H1 (cell line): ENCODE results near the gene SMPDL3B. TPM values are rescaled to one million over a fixed set of nuclear protein-coding genes. Genes with fewer than 3 reads are reported as not detected.
"Not testable (repeated sequence)": the region's sequence is repeated elsewhere in the genome, so short reads cannot be mapped to it uniquely, and the experiment has no call there.

ENCODE experiments used
- CTCF ChIA-PET: fragments of 300-600 bp; sonication (Branson Sonifier 250); formaldehyde crosslinking; loops from one replicate; lab custom pipeline; 2021; ENCODE audit not compliant: partially characterized antibody; lab: Charles Lee
- POLR2A ChIA-PET: fragments of 300-600 bp; sonication (Branson Sonifier 250); formaldehyde crosslinking; loops from one replicate; lab custom pipeline; 2021; ENCODE audit warnings: inconsistent platforms; ENCODE audit not compliant: partially characterized antibody; lab: Charles Lee
- DNase-seq, 2 experiments: peaks; one replicate each; pipeline versions ENCODE4 v3.0.0 to v3.0.0-alpha.2; 2010 to 2022; ENCODE audit warnings: low spot score in 2 of 2, low read depth in 1 of 2, mixed read lengths in 1 of 2
- FAIRE-seq: peaks from 2 replicates; lab custom pipeline; 2011; peaks lifted over from hg19 to GRCh38; lab: Jason Lieb, UNC
- H2AFZ ChIP-seq: 2 replicates; pipeline ENCODE4 v1.8.1; 2012; ENCODE audit warnings: low read length, inconsistent platforms
- H2AK5ac ChIP-seq: 2 replicates; pipeline ENCODE4 v1.6.1; 2013; ENCODE audit warnings: low read depth, low read length
- H2BK120ac ChIP-seq: replicated peaks from 2 replicates; pipeline ENCODE3; 2013; ENCODE audit warnings: low read depth, low read length, inconsistent platforms
- H2BK12ac ChIP-seq: 2 replicates; pipeline ENCODE4 v1.6.1; 2013; ENCODE audit warnings: low read depth, low read length
- H2BK15ac ChIP-seq: 2 replicates; pipeline ENCODE4 v1.6.1; 2013; ENCODE audit warnings: low read length
- H2BK20ac ChIP-seq: 2 replicates; pipeline ENCODE4 v1.6.1; 2013; ENCODE audit warnings: low read length
- H2BK5ac ChIP-seq: 2 replicates; pipeline ENCODE4 v1.6.1; 2013; ENCODE audit warnings: low read depth, low read length
- H3K14ac ChIP-seq: 2 replicates; pipeline ENCODE4 v1.6.1; 2013; ENCODE audit warnings: inconsistent platforms; ENCODE audit not compliant: insufficient read length
- H3K18ac ChIP-seq: 2 replicates; pipeline ENCODE4 v1.6.1; 2013; ENCODE audit warnings: low read length; ENCODE audit errors: extremely low read depth
- H3K23ac ChIP-seq: 2 replicates; pipeline ENCODE4 v1.6.1; 2013; ENCODE audit warnings: inconsistent platforms; ENCODE audit not compliant: insufficient read length
- H3K23me2 ChIP-seq: 2 replicates; pipeline ENCODE4 v1.6.1; 2013; ENCODE audit warnings: low read depth, low read length
- H3K27ac ChIP-seq: 2 replicates; pipeline ENCODE4 v1.6.1; 2011; ENCODE audit warnings: low read depth, low read length, inconsistent platforms
- H3K27me3 ChIP-seq, 4 experiments: replicated peaks in 1 of 4; 1 replicate in 1 of 4; 2 replicates in 3 of 4; pipeline versions ENCODE4 v1.6.1 to v1.8.1; 2011 to 2013; ENCODE audit warnings: low read length in 3 of 4, mild to moderate bottlenecking in 3 of 4, inconsistent platforms in 2 of 4, mixed read lengths in 2 of 4, moderate library complexity in 1 of 4; ENCODE audit not compliant: control insufficient read depth in 3 of 4, insufficient read depth in 3 of 4; ENCODE audit errors: extremely low read depth in 1 of 4
- H3K36me3 ChIP-seq, 4 experiments: 2 replicates each; pipeline versions ENCODE4 v1.6.1 to v1.8.1; 2011 to 2013; ENCODE audit warnings: mild to moderate bottlenecking in 4 of 4, low read length in 3 of 4, moderate library complexity in 2 of 4, control low read depth in 1 of 4, inconsistent platforms in 1 of 4; ENCODE audit not compliant: insufficient read depth in 4 of 4, control insufficient read depth in 2 of 4
- H3K4ac ChIP-seq: replicated peaks from 2 replicates; pipeline ENCODE3; 2013; ENCODE audit warnings: low read length, low read depth, mixed read lengths, inconsistent platforms; ENCODE audit not compliant: insufficient read length
- H3K4me1 ChIP-seq, 4 experiments: replicated peaks in 1 of 4; 1 replicate in 1 of 4; 2 replicates in 3 of 4; pipeline versions ENCODE4 v1.6.1 to v1.8.1; 2011 to 2013; ENCODE audit warnings: low read length in 3 of 4, inconsistent platforms in 2 of 4, mixed read lengths in 1 of 4; ENCODE audit not compliant: insufficient read depth in 4 of 4, control insufficient read depth in 3 of 4
- H3K4me2 ChIP-seq, 2 experiments: 2 replicates each; pipeline versions ENCODE4 v1.6.1 to v1.8.1; 2011 to 2013; ENCODE audit warnings: low read depth in 2 of 2, low read length in 2 of 2, control low read depth in 1 of 2, inconsistent platforms in 1 of 2, mild to moderate bottlenecking in 1 of 2; ENCODE audit not compliant: insufficient read depth in 1 of 2
- H3K4me3 ChIP-seq, 4 experiments: fragments of 200-600, 300-600 bp in 1 of 4; sonication (generic), shearing (Covaris generic), sonication (Bioruptor Twin) in 1 of 4; 2 replicates each; pipeline versions ENCODE4 v1.5.1 to v1.8.1; 2011 to 2016; ENCODE audit warnings: low read length in 4 of 4, low read depth in 3 of 4, control low read depth in 2 of 4, inconsistent platforms in 2 of 4, mild to moderate bottlenecking in 2 of 4, mixed read lengths in 1 of 4, moderate library complexity in 1 of 4; ENCODE audit not compliant: insufficient read depth in 2 of 4; ENCODE audit errors: extremely low read depth in 1 of 4
- H3K56ac ChIP-seq: replicated peaks from 2 replicates; pipeline ENCODE3; 2013; ENCODE audit warnings: low read depth, mild to moderate bottlenecking, mixed read lengths, low read length, inconsistent platforms; ENCODE audit not compliant: insufficient read length
- H3K79me1 ChIP-seq: 2 replicates; pipeline ENCODE4 v1.6.1; 2013; ENCODE audit warnings: low read depth, low read length, control low read depth
- H3K79me2 ChIP-seq, 2 experiments: 2 replicates each; pipeline versions ENCODE4 v1.6.1 to v1.8.1; 2012 to 2013; ENCODE audit warnings: low read length in 2 of 2, mild to moderate bottlenecking in 2 of 2, inconsistent platforms in 1 of 2; ENCODE audit not compliant: insufficient read depth in 2 of 2, control insufficient read depth in 1 of 2
- H3K9ac ChIP-seq, 4 experiments: replicated peaks in 1 of 4; 1 replicate in 1 of 4; 2 replicates in 3 of 4; pipeline versions ENCODE4 v1.6.1 to v1.8.1; 2011 to 2013; ENCODE audit warnings: low read depth in 3 of 4, low read length in 3 of 4, control low read depth in 2 of 4, mild to moderate bottlenecking in 2 of 4, moderate library complexity in 2 of 4, inconsistent platforms in 1 of 4; ENCODE audit errors: extremely low read depth in 1 of 4
- H3K9me3 ChIP-seq, 2 experiments: 2 replicates each; pipeline versions ENCODE4 v1.6.1 to v1.8.1; 2012 to 2013; ENCODE audit warnings: mild to moderate bottlenecking in 2 of 2, moderate library complexity in 2 of 2, control low read depth in 1 of 2, inconsistent platforms in 1 of 2, low read depth in 1 of 2, low read length in 1 of 2, mixed read lengths in 1 of 2; ENCODE audit not compliant: insufficient read depth in 2 of 2
- H4K20me1 ChIP-seq, 2 experiments: replicated peaks in 1 of 2; 2 replicates each; pipeline versions ENCODE3 to v1.8.1; 2011 to 2013; ENCODE audit warnings: inconsistent platforms in 2 of 2, low read length in 2 of 2, mild to moderate bottlenecking in 1 of 2; ENCODE audit not compliant: insufficient read depth in 2 of 2, control insufficient read depth in 1 of 2
- H4K5ac ChIP-seq: 2 replicates; pipeline ENCODE4 v1.6.1; 2013; ENCODE audit warnings: low read length, low read depth, mixed read lengths, inconsistent platforms; ENCODE audit not compliant: insufficient read length
- H4K8ac ChIP-seq: 2 replicates; pipeline ENCODE4 v1.8.0; 2013; ENCODE audit warnings: mild to moderate bottlenecking, moderate library complexity, low read length, inconsistent platforms; ENCODE audit not compliant: insufficient read depth; ENCODE audit errors: extremely low read depth
- H4K91ac ChIP-seq: replicated peaks from 2 replicates; pipeline ENCODE3; 2013; ENCODE audit warnings: low read length, mixed read lengths, inconsistent platforms; ENCODE audit not compliant: insufficient read length
- E2F6 ChIP-seq: IDR thresholded peaks from 2 replicates; pipeline ENCODE4 v1.6.1; 2012; ENCODE audit warnings: inconsistent platforms
- KDM5A ChIP-seq: fragments of 200-600 bp; IDR thresholded peaks from 2 replicates; pipeline ENCODE4 v1.7.1; 2012; ENCODE audit warnings: mild to moderate bottlenecking, low read length, inconsistent platforms, mixed read lengths
- RAD21 ChIP-seq, 2 experiments: IDR thresholded peaks in 1 of 2; conservative IDR thresholded peaks in 1 of 2; 2 replicates each; pipeline ENCODE4 v1.6.1; 2011; ENCODE audit warnings: low read depth in 2 of 2, low read length in 2 of 2, improper control_type of control experiment in 1 of 2, inconsistent platforms in 1 of 2, mild to moderate bottlenecking in 1 of 2, moderate library complexity in 1 of 2
- SIN3A ChIP-seq, 2 experiments: IDR thresholded peaks in 1 of 2; conservative IDR thresholded peaks in 1 of 2; 2 replicates each; pipeline ENCODE4 v1.6.1; 2011 to 2012; ENCODE audit warnings: low read length in 2 of 2, improper control_type of control experiment in 1 of 2, low read depth in 1 of 2, mild to moderate bottlenecking in 1 of 2
- TAF1 ChIP-seq: IDR thresholded peaks from 2 replicates; pipeline ENCODE4 v1.6.1; 2011; ENCODE audit warnings: mild to moderate bottlenecking, low read depth, low read length
- WGBS, 2 experiments: shearing (Covaris generic) in 1 of 2; methylation state at CpG; one replicate each; pipeline versions ENCODE4 v1.1.6 to v1.1.7; 2013 to 2015; ENCODE audit warnings: low lambda C conversion rate in 2 of 2, mixed read lengths in 2 of 2, inconsistent platforms in 1 of 2, low coverage in 1 of 2, missing lambda C conversion rate in 1 of 2; ENCODE audit not compliant: insufficient replicate concordance in 2 of 2, insufficient coverage in 1 of 2, insufficient read length in 1 of 2; ENCODE audit errors: extremely low coverage in 1 of 2, missing lambda C conversion rate in 1 of 2; 5-methylcytosine and 5-hydroxymethylcytosine counted together
- polyA plus RNA-seq, 7 experiments: library from polyadenylated mRNA; depleted of rRNA in 3 of 7; stranded (reverse) in 5 of 7; unstranded in 2 of 7; fragments of >200 nt in 5 of 7; fragments of 200-250 nt in 2 of 7; gene quantifications; 1 replicate in 5 of 7; 2 replicates in 1 of 7; 4 replicates in 1 of 7; pipeline versions ENCODE4 v1.2.1 to v1.2.3, GENCODE V29; 2011 to 2013; ENCODE audit warnings: missing spikeins in 2 of 7, mixed read lengths in 2 of 7
- total RNA-seq: library from RNA; stranded (reverse); fragmentation: NEBNext Ultra II Directional; extraction: Animal tissue kit (Norgen Biotek cat#: 25700); gene quantifications from 2 replicates; pipeline ENCODE4 v1.2.1, GENCODE V29; 2021

The SMPDL3B gene
- total and polyA plus RNA-seq, 2 of the 8 experiments (the other 6 are each of a cell fraction or from before 2014, with no cell fraction given) = 54.7 to 143 TPM

GRCh38 chr1:28002600-28002999, 67.8 kb downstream of the SMPDL3B start (continued):
- TF ChIP-seq SIN3A (conservative IDR thresholded peaks at IDR 0.05 in 1 of 2, IDR thresholded peaks at IDR 0.05 in 1 of 2; ENCODE audit: low read depth in 1 of 2, low read length in 2 of 2) (no peak), TAF1 (no peak), KDM5A (no peak), E2F6 (no peak), RAD21 (IDR thresholded peaks at IDR 0.05 in 1 of 2, conservative IDR thresholded peaks at IDR 0.05 in 1 of 2; ENCODE audit: low read depth in 2 of 2, low read length in 2 of 2) (no peak)

GRCh38 chr1:28003117-28003516, 68.3 kb downstream of the SMPDL3B start:
- H3K27ac ChIP-seq, H2AFZ ChIP-seq, H2BK12ac ChIP-seq, H2BK120ac ChIP-seq, H3K4me2 ChIP-seq, H3K79me1 ChIP-seq, POLR2A ChIA-PET, H4K8ac ChIP-seq, H3K23ac ChIP-seq, H3K18ac ChIP-seq, H2BK20ac ChIP-seq, H3K9me3 ChIP-seq, H3K27me3 ChIP-seq, H4K91ac ChIP-seq, H3K4me1 ChIP-seq, H2BK15ac ChIP-seq, H3K23me2 ChIP-seq, H3K4ac ChIP-seq, H3K79me2 ChIP-seq, H4K5ac ChIP-seq, DNase-seq, H4K20me1 ChIP-seq, H3K56ac ChIP-seq, H2AK5ac ChIP-seq, H3K9ac ChIP-seq, H3K4me3 ChIP-seq, FAIRE-seq, H3K14ac ChIP-seq, H2BK5ac ChIP-seq: not testable (repeated sequence)
- CTCF ChIA-PET = interaction anchor here (0.7 to 0.9 kb wide), 2 partner anchors 47 to 146 kb away, joined by 3 read pairs; no protein-coding TSS in a partner anchor
- peaks cover 6 to 23% (median 12%) of the 10 kb centered on the region in 4 experiments for H3K36me3 ChIP-seq
- 99% methylated on average over 6 of the region's 8 CpGs; no CpG with 5 or more reads in 1 of the 2 experiments for WGBS, 2 experiments
